Measurements from ENCODE around the gene MDM1. TPM values are rescaled to one million over a fixed set of nuclear protein-coding genes. Genes with fewer than 3 reads are reported as not detected.

MDM1 gene
- total and polyA plus RNA-seq, 4 donors: 2.0 to 12.9 (median 5.1) TPM

DNA sequence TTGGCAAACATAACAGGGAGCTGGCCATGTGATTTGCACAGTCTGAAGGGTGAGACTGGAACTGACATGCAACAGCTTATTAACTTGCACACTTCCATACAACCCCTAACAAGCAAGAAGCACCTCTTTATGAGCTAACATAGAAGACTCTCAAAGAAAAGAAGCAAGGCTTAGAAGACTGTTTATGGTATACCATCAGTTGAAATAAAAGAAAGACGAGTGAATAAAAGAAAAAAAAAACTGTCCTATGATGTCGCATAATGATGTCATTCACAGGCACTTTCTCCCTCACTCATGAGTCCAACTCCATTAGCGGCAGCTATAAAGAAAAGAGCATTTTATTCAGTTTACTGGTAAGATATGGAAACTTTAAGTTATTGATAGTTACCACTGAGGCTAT, 3.3 kb upstream of the MDM1 start:
- no peaks in the 10 kb centered on the region for H3K9me3 ChIP-seq (ENCODE audit: control insufficient read depth in 4 of 4, low read length in 3 of 4)
- H3K9ac ChIP-seq (ENCODE audit: low read depth in 1 of 2, low read length in 2 of 2): no peak overlapping the region
- WGBS: 87% methylated on average over 3 of the region's 3 CpGs
- no peaks in the 10 kb centered on the region for H3K27me3 ChIP-seq (ENCODE audit: control insufficient read depth in 4 of 4, insufficient read depth in 4 of 4, low read length in 3 of 4)
- TF ChIP-seq, protein P1, sequence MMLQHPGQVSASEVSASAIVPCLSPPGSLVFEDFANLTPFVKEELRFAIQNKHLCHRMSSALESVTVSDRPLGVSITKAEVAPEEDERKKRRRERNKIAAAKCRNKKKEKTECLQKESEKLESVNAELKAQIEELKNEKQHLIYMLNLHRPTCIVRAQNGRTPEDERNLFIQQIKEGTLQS (IDR thresholded peaks at IDR 0.05): no peak
- no peak for TF ChIP-seq JUND (IDR thresholded peaks at IDR 0.05)
- no peak for TF ChIP-seq HNF4G (IDR thresholded peaks at IDR 0.05)
- TF ChIP-seq YY1 (IDR thresholded peaks at IDR 0.05): no peak
- TF ChIP-seq HNF4A (conservative IDR thresholded peaks at IDR 0.05): no peak
- no peak for TF ChIP-seq SP1 (IDR thresholded peaks at IDR 0.05)
- no peak for TF ChIP-seq NR2F2 (IDR thresholded peaks at IDR 0.05)
- TF ChIP-seq, protein P2, sequence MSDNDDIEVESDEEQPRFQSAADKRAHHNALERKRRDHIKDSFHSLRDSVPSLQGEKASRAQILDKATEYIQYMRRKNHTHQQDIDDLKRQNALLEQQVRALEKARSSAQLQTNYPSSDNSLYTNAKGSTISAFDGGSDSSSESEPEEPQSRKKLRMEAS (IDR thresholded peaks at IDR 0.05): no peak
- TF ChIP-seq RXRA (IDR thresholded peaks at IDR 0.05): no peak
- TF ChIP-seq FOXA1 (IDR thresholded peaks at IDR 0.05): no peak
- TF ChIP-seq, protein P3, sequence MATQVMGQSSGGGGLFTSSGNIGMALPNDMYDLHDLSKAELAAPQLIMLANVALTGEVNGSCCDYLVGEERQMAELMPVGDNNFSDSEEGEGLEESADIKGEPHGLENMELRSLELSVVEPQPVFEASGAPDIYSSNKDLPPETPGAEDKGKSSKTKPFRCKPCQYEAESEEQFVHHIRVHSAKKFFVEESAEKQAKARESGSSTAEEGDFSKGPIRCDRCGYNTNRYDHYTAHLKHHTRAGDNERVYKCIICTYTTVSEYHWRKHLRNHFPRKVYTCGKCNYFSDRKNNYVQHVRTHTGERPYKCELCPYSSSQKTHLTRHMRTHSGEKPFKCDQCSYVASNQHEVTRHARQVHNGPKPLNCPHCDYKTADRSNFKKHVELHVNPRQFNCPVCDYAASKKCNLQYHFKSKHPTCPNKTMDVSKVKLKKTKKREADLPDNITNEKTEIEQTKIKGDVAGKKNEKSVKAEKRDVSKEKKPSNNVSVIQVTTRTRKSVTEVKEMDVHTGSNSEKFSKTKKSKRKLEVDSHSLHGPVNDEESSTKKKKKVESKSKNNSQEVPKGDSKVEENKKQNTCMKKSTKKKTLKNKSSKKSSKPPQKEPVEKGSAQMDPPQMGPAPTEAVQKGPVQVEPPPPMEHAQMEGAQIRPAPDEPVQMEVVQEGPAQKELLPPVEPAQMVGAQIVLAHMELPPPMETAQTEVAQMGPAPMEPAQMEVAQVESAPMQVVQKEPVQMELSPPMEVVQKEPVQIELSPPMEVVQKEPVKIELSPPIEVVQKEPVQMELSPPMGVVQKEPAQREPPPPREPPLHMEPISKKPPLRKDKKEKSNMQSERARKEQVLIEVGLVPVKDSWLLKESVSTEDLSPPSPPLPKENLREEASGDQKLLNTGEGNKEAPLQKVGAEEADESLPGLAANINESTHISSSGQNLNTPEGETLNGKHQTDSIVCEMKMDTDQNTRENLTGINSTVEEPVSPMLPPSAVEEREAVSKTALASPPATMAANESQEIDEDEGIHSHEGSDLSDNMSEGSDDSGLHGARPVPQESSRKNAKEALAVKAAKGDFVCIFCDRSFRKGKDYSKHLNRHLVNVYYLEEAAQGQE (IDR thresholded peaks at IDR 0.05): no peak
- TF ChIP-seq FOXA2 (IDR thresholded peaks at IDR 0.05): no peak
- TF ChIP-seq EGR1 (IDR thresholded peaks at IDR 0.05; ENCODE audit: low read depth in 2 of 2): no peak
- no peak for TF ChIP-seq TAF1 (conservative IDR thresholded peaks at IDR 0.05)
- no peak for TF ChIP-seq RAD21 (IDR thresholded peaks at IDR 0.05)
- TF ChIP-seq, protein P4, sequence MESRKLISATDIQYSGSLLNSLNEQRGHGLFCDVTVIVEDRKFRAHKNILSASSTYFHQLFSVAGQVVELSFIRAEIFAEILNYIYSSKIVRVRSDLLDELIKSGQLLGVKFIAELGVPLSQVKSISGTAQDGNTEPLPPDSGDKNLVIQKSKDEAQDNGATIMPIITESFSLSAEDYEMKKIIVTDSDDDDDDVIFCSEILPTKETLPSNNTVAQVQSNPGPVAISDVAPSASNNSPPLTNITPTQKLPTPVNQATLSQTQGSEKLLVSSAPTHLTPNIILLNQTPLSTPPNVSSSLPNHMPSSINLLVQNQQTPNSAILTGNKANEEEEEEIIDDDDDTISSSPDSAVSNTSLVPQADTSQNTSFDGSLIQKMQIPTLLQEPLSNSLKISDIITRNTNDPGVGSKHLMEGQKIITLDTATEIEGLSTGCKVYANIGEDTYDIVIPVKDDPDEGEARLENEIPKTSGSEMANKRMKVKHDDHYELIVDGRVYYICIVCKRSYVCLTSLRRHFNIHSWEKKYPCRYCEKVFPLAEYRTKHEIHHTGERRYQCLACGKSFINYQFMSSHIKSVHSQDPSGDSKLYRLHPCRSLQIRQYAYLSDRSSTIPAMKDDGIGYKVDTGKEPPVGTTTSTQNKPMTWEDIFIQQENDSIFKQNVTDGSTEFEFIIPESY (IDR thresholded peaks at IDR 0.05): no peak
- TF ChIP-seq, protein P5, sequence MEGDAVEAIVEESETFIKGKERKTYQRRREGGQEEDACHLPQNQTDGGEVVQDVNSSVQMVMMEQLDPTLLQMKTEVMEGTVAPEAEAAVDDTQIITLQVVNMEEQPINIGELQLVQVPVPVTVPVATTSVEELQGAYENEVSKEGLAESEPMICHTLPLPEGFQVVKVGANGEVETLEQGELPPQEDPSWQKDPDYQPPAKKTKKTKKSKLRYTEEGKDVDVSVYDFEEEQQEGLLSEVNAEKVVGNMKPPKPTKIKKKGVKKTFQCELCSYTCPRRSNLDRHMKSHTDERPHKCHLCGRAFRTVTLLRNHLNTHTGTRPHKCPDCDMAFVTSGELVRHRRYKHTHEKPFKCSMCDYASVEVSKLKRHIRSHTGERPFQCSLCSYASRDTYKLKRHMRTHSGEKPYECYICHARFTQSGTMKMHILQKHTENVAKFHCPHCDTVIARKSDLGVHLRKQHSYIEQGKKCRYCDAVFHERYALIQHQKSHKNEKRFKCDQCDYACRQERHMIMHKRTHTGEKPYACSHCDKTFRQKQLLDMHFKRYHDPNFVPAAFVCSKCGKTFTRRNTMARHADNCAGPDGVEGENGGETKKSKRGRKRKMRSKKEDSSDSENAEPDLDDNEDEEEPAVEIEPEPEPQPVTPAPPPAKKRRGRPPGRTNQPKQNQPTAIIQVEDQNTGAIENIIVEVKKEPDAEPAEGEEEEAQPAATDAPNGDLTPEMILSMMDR (IDR thresholded peaks at IDR 0.05; ENCODE audit: low read depth, low read length, missing input control): no peak
- no peak for TF ChIP-seq GABPA (IDR thresholded peaks at IDR 0.05 in 1 of 2, conservative IDR thresholded peaks at IDR 0.05 in 1 of 2)
- no peak for DNase-seq (ENCODE audit: low spot score)
- H3K36me3 ChIP-seq (ENCODE audit: control insufficient read depth in 4 of 4, insufficient read depth in 3 of 4, low read depth in 1 of 4, low read length in 3 of 4): no peaks in the 10 kb centered on the region
- no peak overlapping the region for H3K27ac ChIP-seq (ENCODE audit: low read depth in 1 of 2, low read length in 2 of 2)
- no peak overlapping the region for H3K4me3 ChIP-seq (ENCODE audit: low read depth in 1 of 3, low read length in 3 of 3)
- peaks cover 0 to 14% (median 9%) of the 10 kb centered on the region in 4 donors for H3K4me1 ChIP-seq (ENCODE audit: control insufficient read depth in 4 of 4, insufficient read depth in 4 of 4, low read length in 3 of 4)
